Astrocyte of the cerebellum (primary cell): Measurements from ENCODE around the gene UTS2R.

Experiments
- DNase-seq: peaks from one replicate; pipeline ENCODE4 v3.0.0-alpha.2; 2011; ENCODE audit warnings: low read depth
- H3K4me3 ChIP-seq: 2 replicates; pipeline ENCODE4 v1.5.1; 2011; ENCODE audit warnings: mild to moderate bottlenecking, low read depth, low read length, moderate library complexity
- in situ Hi-C: cut with HindIII; loops from 2 replicates; pipeline ENCODE4 v1.10.0; 2017; ENCODE audit warnings: low sequenced_read_pairs
- TF ChIP-seq, protein P1 (sequence below): IDR thresholded peaks from 2 replicates; pipeline ENCODE4 v1.5.1; 2012; ENCODE audit warnings: low read length, low read depth, moderate library complexity, mild to moderate bottlenecking; ENCODE audit errors: missing control alignments

The UTS2R gene

DNA sequence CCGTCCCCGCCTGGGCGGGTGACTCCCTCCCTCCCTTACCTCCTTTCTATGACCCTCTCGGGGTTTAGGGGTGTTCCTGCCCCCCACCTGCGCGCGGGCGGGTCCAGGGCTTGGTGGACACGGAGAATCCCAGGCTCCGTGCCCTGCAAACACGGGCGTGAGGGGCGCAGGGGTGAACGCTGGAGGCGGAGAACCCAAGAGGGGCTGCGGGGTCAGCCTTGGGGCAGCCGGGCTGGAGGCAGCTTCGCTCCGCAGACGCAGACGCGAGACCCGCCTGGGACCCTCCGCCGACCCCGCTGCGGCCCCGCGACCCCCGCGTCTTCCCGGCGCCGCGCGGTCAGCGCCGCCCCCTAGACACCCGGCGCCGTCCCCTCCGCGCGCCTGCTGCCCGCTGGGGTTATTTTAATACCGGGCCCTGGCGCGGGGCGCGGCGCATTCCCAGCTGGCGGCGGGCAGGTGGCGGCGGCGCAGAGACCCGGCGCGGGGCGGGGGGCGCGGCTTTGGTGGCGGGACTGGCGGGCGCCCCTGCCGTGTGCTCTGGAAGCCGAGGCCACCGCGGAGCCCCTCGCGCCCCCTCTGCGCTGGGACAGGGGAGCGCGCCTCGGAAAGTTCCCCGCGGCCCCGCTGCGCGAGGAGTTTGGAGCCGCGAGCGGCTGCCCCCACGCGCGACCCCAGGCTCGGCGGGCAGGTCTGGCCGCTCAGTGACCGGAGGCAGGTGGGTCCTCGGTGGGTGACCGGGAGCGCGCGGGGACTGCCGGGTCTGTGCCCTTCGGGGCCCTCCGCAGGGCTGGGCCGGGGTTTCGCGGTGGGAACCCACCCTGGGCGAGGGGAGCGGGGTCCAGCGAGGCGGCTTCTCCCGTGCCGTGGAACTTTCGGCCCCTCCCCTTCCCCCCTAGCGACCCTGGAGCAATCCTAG is at the start of gene UTS2R:
Gene UTS2R (plus strand): TSS at position 433 of the 916 bp plus-strand sequence. CDS start 2,560 bp downstream, outside the sequence.
- in situ Hi-C loops, result no loop called here
- TF ChIP-seq, protein P1, sequence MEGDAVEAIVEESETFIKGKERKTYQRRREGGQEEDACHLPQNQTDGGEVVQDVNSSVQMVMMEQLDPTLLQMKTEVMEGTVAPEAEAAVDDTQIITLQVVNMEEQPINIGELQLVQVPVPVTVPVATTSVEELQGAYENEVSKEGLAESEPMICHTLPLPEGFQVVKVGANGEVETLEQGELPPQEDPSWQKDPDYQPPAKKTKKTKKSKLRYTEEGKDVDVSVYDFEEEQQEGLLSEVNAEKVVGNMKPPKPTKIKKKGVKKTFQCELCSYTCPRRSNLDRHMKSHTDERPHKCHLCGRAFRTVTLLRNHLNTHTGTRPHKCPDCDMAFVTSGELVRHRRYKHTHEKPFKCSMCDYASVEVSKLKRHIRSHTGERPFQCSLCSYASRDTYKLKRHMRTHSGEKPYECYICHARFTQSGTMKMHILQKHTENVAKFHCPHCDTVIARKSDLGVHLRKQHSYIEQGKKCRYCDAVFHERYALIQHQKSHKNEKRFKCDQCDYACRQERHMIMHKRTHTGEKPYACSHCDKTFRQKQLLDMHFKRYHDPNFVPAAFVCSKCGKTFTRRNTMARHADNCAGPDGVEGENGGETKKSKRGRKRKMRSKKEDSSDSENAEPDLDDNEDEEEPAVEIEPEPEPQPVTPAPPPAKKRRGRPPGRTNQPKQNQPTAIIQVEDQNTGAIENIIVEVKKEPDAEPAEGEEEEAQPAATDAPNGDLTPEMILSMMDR, result no peak
- H3K4me3 ChIP-seq, result no peak within 1 kb of the TSS
- DNase-seq, result no peak

DNA sequence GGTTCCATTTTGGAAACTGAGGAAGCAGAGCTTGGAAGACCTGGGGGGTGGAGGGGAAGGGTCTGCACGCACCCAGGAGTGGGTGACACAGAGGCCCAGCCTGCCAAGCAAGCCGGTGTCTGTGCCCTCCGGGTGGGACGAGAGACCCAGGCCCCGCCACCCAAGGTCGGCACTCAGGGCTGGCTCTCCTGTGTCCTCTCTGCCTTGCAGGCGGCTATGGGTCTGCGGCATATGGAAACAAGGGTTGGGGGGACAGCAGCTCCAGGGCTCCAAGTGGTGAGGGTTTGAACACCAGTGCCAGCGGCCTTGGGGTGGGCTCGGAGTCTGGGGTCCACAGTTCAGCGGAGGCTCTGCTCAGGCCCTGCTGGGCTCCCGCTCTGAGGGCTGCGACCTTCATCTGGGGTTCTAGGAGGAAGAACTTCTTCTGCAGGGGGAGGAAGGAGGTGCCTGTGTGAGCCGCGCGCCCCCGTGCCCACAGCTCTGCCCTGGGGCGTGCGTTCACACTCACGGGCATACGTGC is 49.6 kb upstream of the UTS2R start:
- TF ChIP-seq, protein P1, result no peak
- H3K4me3 ChIP-seq, result no peak overlapping the region
- no peak for DNase-seq
- in situ Hi-C loops, result no loop called here

DNA sequence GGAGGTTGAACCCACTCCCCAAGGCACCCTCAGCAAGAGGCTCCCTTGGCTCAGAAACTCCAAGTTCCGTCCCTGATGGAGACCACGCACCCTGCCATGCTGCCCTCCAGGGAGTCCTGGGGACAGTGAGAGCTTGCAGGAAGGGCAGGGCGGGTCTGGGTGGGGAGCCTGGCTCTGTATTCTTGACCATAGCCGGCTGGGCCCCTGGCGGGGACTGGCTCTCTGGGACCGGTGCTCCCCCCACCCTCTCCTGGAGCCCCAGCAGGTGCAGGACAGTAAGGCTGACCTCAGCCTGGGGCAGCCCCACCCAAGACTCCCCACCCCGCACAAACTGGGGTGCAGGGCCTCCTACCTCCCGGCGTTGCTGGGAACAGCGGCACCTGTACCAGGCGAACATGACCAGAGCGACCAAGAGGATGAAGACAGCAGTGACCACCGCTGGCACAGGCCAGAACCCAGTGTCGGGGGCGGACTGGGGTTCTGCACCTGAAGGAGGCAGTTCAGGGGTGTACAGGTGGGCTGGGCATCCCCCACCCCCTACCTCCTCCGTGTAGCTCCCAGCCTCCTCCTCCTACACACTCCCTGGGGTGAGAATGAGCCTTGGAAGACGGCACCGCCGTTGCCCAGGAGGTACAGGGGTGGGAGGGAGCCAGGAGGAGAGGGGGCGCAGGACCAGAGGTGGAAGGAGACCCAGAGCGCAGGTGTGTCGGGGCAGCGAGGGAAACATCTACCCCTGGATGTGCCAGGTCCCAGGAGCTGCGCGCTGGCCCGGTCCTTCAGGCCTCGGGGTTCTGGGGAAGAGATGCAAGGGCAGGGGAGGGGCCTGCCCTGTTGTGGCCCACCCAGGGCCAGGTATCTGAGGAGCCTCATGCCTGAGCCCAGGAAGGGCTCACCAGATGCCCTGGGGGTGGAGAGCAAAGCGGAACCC is 48.8 kb upstream of the UTS2R start:
- no peak for DNase-seq
- in situ Hi-C loops, result no loop called here
- no peak overlapping the region for H3K4me3 ChIP-seq
- TF ChIP-seq, protein P1, result no peak

DNA sequence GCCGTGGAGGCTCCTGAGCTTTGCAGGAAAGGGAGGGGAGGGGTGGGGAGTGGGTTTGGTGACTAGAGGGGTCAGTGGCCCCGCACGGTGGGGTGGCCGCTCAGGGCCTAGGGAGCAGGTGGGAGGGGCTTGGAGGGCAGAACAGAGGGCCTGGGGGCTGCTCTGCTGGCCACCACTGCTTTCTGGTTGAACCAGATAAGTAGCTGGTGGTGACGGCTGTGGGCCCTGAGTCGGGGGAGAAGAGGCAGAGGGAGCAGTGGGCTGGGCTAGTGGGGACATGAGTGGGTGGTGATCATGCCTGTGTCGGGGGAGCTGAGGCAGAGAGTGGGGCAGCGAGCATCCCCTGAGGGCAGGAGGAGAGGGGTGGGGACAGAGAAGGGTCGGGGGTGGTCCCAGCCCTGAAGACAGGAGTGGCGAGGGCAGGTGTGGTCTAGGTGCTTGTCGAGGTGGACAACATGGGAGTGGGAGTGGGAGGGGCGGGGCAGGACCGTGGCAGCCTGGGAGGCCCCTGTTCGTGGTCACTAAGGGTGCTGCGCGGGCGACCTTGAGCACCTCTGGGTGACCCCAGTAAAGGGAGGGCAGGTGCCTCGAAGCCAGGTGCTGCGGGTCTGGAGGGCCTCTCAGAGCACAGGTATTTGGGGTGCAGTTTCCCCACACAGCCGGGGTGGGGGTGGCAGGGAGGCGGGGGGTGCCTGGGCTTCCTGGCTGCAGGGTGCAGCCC is 47.9 kb upstream of the UTS2R start:
- H3K4me3 ChIP-seq, result no peak overlapping the region
- TF ChIP-seq, protein P1, result no peak
- in situ Hi-C loops, result no loop called here
- no peak for DNase-seq

DNA sequence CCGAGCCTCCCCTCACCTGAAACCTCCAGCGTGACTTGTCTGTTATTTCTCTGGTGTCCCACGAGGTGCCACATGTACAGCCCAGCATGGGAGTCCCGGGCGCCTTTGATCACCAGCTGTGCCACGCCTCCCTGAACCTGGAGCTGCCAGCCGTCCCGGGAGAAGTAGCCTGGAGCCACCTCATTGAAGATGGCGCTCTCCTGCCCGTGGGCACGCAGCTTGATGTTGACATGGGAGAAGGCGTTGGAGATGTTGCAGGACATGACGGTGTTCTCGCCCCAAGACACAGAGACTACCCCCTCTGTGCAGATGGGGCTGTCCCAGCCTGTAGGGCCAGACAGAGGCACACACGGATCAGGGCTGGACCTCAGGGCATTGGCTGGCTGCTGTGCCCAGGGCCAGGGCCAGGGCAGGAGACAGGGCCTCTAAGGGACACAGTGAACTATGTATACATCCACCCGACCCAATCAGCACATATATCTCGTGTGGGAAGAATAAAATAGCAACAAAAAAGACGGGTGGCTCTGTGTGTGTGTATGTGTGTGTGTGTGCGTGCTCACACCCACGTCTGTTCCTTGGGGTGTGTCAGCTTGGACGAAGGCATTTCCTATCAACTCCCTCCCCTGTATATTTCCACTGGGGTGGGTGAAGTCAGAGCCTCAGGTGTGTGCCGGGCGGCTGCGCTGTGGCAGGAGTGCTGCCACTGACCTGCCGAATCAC is 46.8 kb upstream of the UTS2R start:
- TF ChIP-seq, protein P1, result no peak
- DNase-seq, result no peak
- no peak overlapping the region for H3K4me3 ChIP-seq
- in situ Hi-C loops, result no loop called here
